GM21576 (cell line): ENCODE data around the gene FAM193A.
"Not testable (repeated sequence)": the region's sequence is repeated elsewhere in the genome, so short reads cannot be mapped to it uniquely, and the experiment has no call there.

Experiments used
- ATAC-seq: cut with Tn5 transposase; IDR thresholded peaks from one replicate; pipeline ENCODE4 v1.9.1; 2021; ENCODE audit warnings: mild to moderate bottlenecking, moderate library complexity; ENCODE audit not compliant: unreplicated experiment

The FAM193A gene

GRCh38 chr4:2607822-2608221 is 71.4 kb downstream of the FAM193A start:
- no peak for ATAC-seq

GRCh38 chr4:2608291-2608690 is 71.8 kb downstream of the FAM193A start:
- ATAC-seq = no peak

- no peak for ATAC-seq
These were observed 79.4 kb downstream of the FAM193A start for GRCh38 chr4:2615821-2616220.

DNA sequence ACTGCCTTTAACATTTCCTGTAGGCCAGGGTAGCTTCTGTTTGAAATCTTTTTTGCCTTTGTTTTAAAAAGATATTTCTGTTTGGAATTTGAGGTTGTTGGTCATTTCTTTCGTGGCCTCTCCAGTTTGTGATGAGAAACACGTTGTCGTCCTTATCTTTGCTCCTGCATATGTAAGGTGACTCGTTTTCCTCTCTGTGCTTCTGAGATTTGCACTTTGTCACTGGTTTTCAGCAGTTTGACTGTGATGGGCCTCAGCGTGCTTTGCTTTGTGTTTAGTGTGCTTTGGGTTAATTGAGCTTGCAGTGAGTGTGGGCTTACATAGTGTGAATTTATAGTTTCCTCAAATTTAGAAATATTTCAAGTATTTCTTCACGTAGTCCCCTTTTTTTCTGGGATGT is 81.5 kb downstream of the FAM193A start:
- ATAC-seq = no peak

- ATAC-seq = not testable (repeated sequence)
These were observed 82.3 kb downstream of the FAM193A start for GRCh38 chr4:2618729-2619128.

GRCh38 chr4:2619459-2619858 is 83.0 kb downstream of the FAM193A start:
- no peak for ATAC-seq

DNA sequence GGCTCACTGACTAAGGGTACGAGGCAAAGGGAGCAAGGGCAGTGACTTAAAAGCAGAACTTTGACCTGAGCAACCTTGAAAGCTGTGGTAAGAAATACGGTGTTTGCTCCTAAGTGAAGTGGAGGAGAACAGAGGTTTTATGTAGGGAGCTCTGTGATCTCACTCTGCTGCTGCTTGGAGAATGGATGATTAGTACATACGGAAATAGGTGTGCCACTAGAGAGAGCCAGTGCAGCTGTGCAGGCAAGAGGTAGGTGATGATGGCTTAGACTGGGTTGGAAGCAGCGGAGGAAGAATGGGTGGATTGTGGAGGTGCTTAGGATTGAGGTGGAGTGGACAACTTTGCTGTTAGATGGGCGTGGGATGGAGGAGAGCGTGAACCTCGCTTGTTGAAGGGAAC is 85.0 kb downstream of the FAM193A start:
- ATAC-seq = no peak

GRCh38 chr4:2623442-2623841 is 87.0 kb downstream of the FAM193A start:
- ATAC-seq = no peak

DNA sequence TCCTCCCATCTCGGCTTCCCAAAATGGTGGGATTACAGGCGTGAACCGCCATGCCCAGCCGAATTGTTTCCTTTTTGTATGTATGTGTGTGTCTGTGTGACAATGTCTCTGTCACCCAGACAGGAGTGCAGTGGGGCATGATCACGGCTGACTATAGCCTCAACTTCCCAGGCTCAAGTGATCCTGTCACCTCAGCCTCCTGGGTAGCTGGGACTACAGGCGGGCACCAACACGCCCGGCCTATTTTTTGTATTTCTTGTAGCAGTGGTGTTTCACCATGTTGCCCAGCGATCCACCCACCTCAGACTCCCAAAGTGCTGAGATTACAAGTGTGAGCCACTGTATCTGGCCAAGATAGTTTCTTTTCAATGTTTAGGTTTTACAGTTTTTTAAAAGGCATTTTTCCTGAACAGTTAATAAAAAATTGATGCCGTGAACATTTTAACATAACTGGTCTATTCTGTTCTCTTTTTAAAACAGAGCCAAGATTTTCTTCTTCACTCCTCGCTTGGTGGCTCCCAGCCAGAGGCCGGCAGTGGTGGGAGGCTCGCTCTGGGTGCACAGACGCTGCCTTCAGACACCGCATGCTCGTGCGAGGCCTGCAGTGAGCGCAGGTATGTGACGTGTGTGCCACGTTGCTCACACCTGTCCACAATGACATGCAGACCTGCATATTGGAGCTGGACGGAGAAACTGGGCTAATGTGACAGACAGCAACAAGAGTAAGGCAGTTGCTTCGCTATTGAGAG is 88.5 kb downstream of the FAM193A start:
- no peak for ATAC-seq

DNA sequence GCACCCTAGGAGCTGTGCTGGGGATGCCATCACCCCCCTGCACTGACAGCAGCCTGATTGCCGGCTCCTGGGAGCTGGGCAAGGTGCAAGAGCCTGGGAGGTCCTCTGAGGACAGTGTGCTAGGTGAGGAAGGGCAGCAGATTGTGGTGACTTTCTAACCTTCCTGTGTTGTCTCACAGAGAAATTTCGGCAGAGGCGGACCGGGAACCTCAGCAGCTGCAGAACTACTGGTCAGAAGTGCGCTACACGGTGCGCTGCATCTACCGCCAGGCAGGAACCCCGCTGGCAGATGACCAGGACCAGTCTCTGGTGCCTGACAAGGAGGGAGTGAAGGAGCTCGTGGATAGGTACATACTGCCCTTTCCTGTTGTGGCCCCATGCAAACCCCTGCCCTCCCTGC is 89.8 kb downstream of the FAM193A start:
- ATAC-seq = no peak

GRCh38 chr4:2630556-2631273 is 94.3 kb downstream of the FAM193A start:
- ATAC-seq = no peak

DNA sequence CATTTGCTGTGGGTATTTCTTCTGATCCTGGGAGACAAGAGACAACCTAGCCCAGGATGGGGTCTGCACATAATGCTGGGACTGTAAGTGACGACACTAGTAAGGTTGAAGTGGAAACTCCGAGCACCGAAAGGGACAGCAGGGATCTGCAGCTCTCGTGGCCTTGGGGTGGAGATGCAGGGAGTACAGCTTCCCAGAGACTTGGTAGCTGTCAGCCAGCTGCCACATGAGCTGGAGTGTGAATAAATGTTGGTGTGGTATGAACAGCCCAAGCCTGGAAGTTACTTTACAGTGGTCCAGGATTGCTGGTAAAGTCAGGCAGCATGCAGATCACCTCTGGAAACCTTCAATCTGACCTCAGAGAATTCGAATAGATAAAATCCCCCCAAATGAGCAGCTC is 97.6 kb downstream of the FAM193A start:
- ATAC-seq = no peak

- no peak for ATAC-seq
These were observed 99.9 kb downstream of the FAM193A start for GRCh38 chr4:2636331-2636730.

DNA sequence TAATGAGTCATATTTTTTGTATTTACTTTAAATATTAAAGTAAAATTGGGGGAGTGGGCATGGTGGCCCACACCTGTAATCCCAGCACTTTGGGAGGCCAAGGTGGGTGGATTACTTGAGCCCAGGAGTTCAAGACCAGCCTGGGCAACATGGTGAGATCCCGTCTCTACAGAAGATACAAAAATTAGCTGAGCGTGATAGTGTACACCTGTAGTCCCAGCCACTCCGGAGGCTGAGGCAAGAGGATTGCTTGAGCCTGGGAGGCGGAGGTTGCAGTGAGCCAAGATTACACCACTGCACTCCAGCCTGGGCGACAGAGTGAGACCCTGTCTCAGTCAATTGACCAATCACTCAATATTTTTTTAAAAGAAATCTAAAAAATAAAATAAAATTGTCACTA is 100.5 kb downstream of the FAM193A start:
- ATAC-seq = not testable (repeated sequence)

DNA sequence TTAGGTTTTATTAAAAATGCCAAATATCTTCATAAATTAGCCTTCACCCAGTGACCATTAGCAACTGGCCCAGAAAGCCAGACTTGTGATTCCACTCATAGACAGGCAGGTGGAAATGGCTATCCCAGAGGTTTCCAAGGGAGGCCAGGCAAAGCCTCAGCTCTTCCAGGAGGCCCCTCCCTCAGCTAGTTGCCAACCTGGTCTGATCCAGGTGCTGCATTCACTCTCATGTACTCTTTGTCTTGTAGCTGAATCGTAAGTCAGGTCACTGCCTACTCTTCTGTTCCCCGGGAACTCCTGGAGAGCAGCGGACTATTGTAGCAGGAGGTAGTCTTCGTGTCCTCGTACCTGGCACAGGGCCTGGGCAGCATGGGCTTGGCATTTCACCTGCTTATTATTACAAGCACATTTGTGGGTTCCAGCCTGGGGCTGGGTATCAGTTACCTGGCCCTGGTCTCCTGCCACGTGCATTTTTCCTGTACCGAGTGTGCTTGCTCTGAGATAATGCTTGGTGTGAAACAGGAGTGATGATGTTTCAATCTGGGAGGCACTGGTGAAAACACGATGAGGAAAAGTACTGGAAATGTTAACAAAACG is 101.6 kb downstream of the FAM193A start:
- no peak for ATAC-seq

- no peak for ATAC-seq
These were observed 102.3 kb downstream of the FAM193A start for GRCh38 chr4:2638730-2639129.

- no peak for ATAC-seq
These were observed 106.5 kb downstream of the FAM193A start for GRCh38 chr4:2642968-2643367.

- no peak for ATAC-seq
These were observed 107.1 kb downstream of the FAM193A start for GRCh38 chr4:2643555-2643954.

- ATAC-seq = no peak
These were observed 110.1 kb downstream of the FAM193A start for GRCh38 chr4:2646396-2647149.

DNA sequence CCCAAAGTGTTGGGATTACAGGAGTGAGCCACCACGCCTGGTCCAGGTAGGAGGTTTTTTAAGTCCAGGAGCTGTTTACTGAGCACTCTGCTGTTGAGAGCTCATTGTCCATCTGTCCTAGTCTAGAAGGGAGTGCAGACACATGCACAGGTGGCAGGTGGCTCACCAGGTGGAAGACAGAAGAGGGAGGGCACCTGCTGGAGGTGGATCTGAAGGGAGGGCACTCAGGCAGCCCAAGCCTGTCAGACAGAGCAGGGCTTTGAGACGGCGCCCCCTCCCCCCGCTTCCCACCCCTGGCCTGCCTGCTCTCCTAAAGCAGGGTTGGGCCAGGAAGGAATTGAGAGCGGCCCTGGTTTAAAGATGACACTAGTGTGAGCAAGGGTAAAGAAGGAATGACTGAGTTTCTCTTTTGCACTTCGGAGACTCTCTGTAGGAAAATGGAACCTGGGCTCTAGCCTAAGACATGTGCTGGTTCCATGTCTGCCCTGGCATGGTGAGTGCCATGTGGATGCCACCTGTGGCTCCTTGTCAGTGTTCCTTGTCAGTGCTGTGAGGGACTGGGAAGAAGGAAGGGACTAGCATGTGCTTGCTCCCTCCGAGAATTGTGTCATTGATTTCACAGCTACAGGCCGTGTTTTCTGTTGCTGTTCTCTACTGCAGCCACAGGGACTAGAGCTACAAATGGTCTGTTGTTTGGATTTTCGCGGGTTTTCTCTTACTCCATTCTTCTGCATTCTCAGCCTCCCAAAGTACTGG is 111.1 kb downstream of the FAM193A start:
- no peak for ATAC-seq
